ENCODE data around the gene EXOC7. TPM values are rescaled to one million over a fixed set of nuclear protein-coding genes. Genes with fewer than 3 reads are reported as not detected.

EXOC7 gene
- total and polyA plus RNA-seq, 5 experiments from 2014 or later: 46.0 to 210 (median 62.6) TPM

GRCh38 chr17:76111956-76112355 is 8.4 kb upstream of the EXOC7 start:
- Mint-ChIP-seq H3K4me1 (no peaks in the 10 kb centered on the region), H3K27me3 (no peaks in the 10 kb centered on the region), H3K36me3 (no peaks in the 10 kb centered on the region), H3K9me3 (peaks cover 0 to 3% (median 0%) of the 10 kb centered on the region in 9 donors), H3K4me3 (no peak overlapping the region), H3K27ac (no peak overlapping the region)
- no peak for DNase-seq
- ATAC-seq: no peak
- POLR2A ChIA-PET: interaction anchor here (1.7 to 2.2 kb wide), 2 partner anchors 8 to 162 kb away, joined by 3 to 9 read pairs; partner anchors contain the start of gene EXOC7

GRCh38 chr17:76107509-76107908 is 3.9 kb upstream of the EXOC7 start:
- no peak overlapping the region for H3K4me3 Mint-ChIP-seq
- no peaks in the 10 kb centered on the region for H3K36me3 Mint-ChIP-seq
- H3K27me3 Mint-ChIP-seq: no peaks in the 10 kb centered on the region
- H3K9me3 Mint-ChIP-seq: no peaks in the 10 kb centered on the region
- peak in 1 of 10 donors; percentile 14 for DNase-seq
- H3K4me1 Mint-ChIP-seq: peaks cover 2 to 22% (median 18%) of the 10 kb centered on the region in 4 donors
- ATAC-seq: no peak
- no peak overlapping the region for H3K27ac Mint-ChIP-seq
- POLR2A ChIA-PET: no interaction called here

GRCh38 chr17:76106703-76107102 is 3.1 kb upstream of the EXOC7 start:
- Mint-ChIP-seq H3K4me1 (peaks cover 3 to 28% (median 23%) of the 10 kb centered on the region in 4 donors), H3K36me3 (peaks cover 0 to 2% (median 0%) of the 10 kb centered on the region in 3 donors), H3K27ac (peak overlapping the region in 2 of 10 donors; percentile 25 to 48), H3K4me3 (peak overlapping the region in 1 of 10 donors; percentile 18), H3K27me3 (no peaks in the 10 kb centered on the region), H3K9me3 (no peaks in the 10 kb centered on the region)
- no peak for ATAC-seq
- POLR2A ChIA-PET: interaction anchor here (0.5 kb wide), 1 partner anchor 77 kb away, joined by 4 read pairs; no protein-coding TSS in a partner anchor
- no peak for DNase-seq

- no peak for ATAC-seq
- POLR2A ChIA-PET: interaction anchor here (0.7 to 2.6 kb wide), 13 partner anchors 15 to 254 kb away, joined by 3 to 20 read pairs (median 4); partner anchors contain the start of genes SRP68 and ZACN
- peaks cover 3 to 17% (median 9%) of the 10 kb centered on the region in 3 donors for H3K36me3 Mint-ChIP-seq
- peak overlapping the region; percentile 47 to 99 (median 80) for H3K4me3 Mint-ChIP-seq
- H3K4me1 Mint-ChIP-seq: peaks cover 6 to 38% (median 34%) of the 10 kb centered on the region in 4 donors
- DNase-seq: no peak
- no peaks in the 10 kb centered on the region for H3K9me3 Mint-ChIP-seq
- no peaks in the 10 kb centered on the region for H3K27me3 Mint-ChIP-seq
- H3K27ac Mint-ChIP-seq: peak overlapping the region in 9 of 10 donors; percentile 78 to 99 (median 96)
These were observed 1.3 kb upstream of the EXOC7 start for GRCh38 chr17:76104896-76105231.

GRCh38 chr17:76104140-76104895 is 731 bp upstream of the EXOC7 start:
- Mint-ChIP-seq H3K4me1 (peaks cover 6 to 39% (median 36%) of the 10 kb centered on the region in 4 donors), H3K27me3 (no peaks in the 10 kb centered on the region), H3K9me3 (no peaks in the 10 kb centered on the region), H3K27ac (peak overlapping the region; percentile 95 to 99 (median 98)), H3K4me3 (peak overlapping the region; percentile 94 to 99 (median 97)), H3K36me3 (peaks cover 4 to 23% (median 9%) of the 10 kb centered on the region in 3 donors)
- no peak for ATAC-seq
- DNase-seq: no peak
- POLR2A ChIA-PET: interaction anchor here (0.8 to 2.6 kb wide), 23 partner anchors 8 to 254 kb away, joined by 3 to 20 read pairs (median 4); partner anchors contain the start of genes MRPL38, PRPSAP1, SRP68 and ZACN

GRCh38 chr17:76102944-76103273 is 678 bp downstream of the EXOC7 start:
- H3K36me3 Mint-ChIP-seq: peaks cover 4 to 37% (median 9%) of the 10 kb centered on the region in 3 donors
- H3K9me3 Mint-ChIP-seq: no peaks in the 10 kb centered on the region
- H3K4me1 Mint-ChIP-seq: peaks cover 6 to 40% (median 36%) of the 10 kb centered on the region in 4 donors
- ATAC-seq: peak in 1 of 2 donors; percentile 2
- H3K4me3 Mint-ChIP-seq: peak overlapping the region; percentile 94 to 99 (median 97)
- POLR2A ChIA-PET: interaction anchor here (0.6 to 2.6 kb wide), 14 partner anchors 10 to 1199 kb away, joined by 3 to 20 read pairs (median 6); partner anchors contain the start of genes PRPSAP1, SRP68 and ZACN
- no peak for DNase-seq
- peak overlapping the region; percentile 95 to 99 (median 98) for H3K27ac Mint-ChIP-seq
- H3K27me3 Mint-ChIP-seq: no peaks in the 10 kb centered on the region

- Mint-ChIP-seq H3K27ac (peak overlapping the region in 1 of 10 donors; percentile 25), H3K27me3 (no peaks in the 10 kb centered on the region), H3K9me3 (no peaks in the 10 kb centered on the region), H3K36me3 (peaks cover 4 to 81% (median 19%) of the 10 kb centered on the region in 3 donors), H3K4me1 (peaks cover 4 to 33% (median 24%) of the 10 kb centered on the region in 4 donors), H3K4me3 (no peak overlapping the region)
- POLR2A ChIA-PET: no interaction called here
- ATAC-seq (no peak), DNase-seq (no peak)
These were observed 5.8 kb downstream of the EXOC7 start for GRCh38 chr17:76097716-76098295.

- no peak for DNase-seq
- Mint-ChIP-seq H3K36me3 (peaks cover 4 to 86% (median 14%) of the 10 kb centered on the region in 3 donors), H3K9me3 (no peaks in the 10 kb centered on the region), H3K4me3 (no peak overlapping the region), H3K27ac (peak overlapping the region in 1 of 10 donors; percentile 59), H3K4me1 (peaks cover 2 to 22% (median 10%) of the 10 kb centered on the region in 4 donors), H3K27me3 (no peaks in the 10 kb centered on the region)
- POLR2A ChIA-PET: interaction anchor here (0.6 to 1.2 kb wide), 6 partner anchors 8 to 29 kb away, joined by 3 to 6 read pairs (median 4); partner anchors contain the start of gene EXOC7
- ATAC-seq: no peak
These were observed 7.6 kb downstream of the EXOC7 start for GRCh38 chr17:76095943-76096342.

- Mint-ChIP-seq H3K9me3 (no peaks in the 10 kb centered on the region), H3K36me3 (peaks cover 0 to 84% (median 12%) of the 10 kb centered on the region in 3 donors), H3K27me3 (no peaks in the 10 kb centered on the region), H3K4me3 (no peak overlapping the region), H3K27ac (peak overlapping the region in 1 of 10 donors; percentile 49), H3K4me1 (peaks cover 2 to 18% (median 5%) of the 10 kb centered on the region in 4 donors)
- no peak for DNase-seq
- POLR2A ChIA-PET: no interaction called here
- no peak for ATAC-seq
These were observed 9.5 kb downstream of the EXOC7 start for GRCh38 chr17:76094046-76094445.

- Mint-ChIP-seq H3K27me3 (no peaks in the 10 kb centered on the region), H3K4me1 (peaks cover 2 to 16% (median 5%) of the 10 kb centered on the region in 4 donors), H3K9me3 (no peaks in the 10 kb centered on the region), H3K36me3 (peaks cover 0 to 80% (median 13%) of the 10 kb centered on the region in 3 donors), H3K27ac (peak overlapping the region in 6 of 10 donors; percentile 3 to 38 (median 26)), H3K4me3 (no peak overlapping the region)
- DNase-seq: no peak
- ATAC-seq: peak; percentile 49 to 76
- POLR2A ChIA-PET: interaction anchor here (0.6 to 2.0 kb wide), 7 partner anchors 11 to 198 kb away, joined by 4 to 8 read pairs (median 4); partner anchors contain the start of genes EXOC7 and ZACN
These were observed 10.8 kb downstream of the EXOC7 start for GRCh38 chr17:76092526-76093413.

- ATAC-seq (peak; percentile 69 to 71), DNase-seq (peak in 2 of 10 donors; percentile 40 to 43)
- no peaks in the 10 kb centered on the region for H3K27me3 Mint-ChIP-seq
- peaks cover 0 to 77% (median 11%) of the 10 kb centered on the region in 3 donors for H3K36me3 Mint-ChIP-seq
- peak overlapping the region; percentile 13 to 77 (median 56) for H3K4me3 Mint-ChIP-seq
- POLR2A ChIA-PET: interaction anchor here (0.6 to 2.0 kb wide), 4 partner anchors 12 to 199 kb away, joined by 3 to 8 read pairs (median 4); partner anchors contain the start of gene ZACN
- H3K4me1 Mint-ChIP-seq: peaks cover 2 to 12% (median 5%) of the 10 kb centered on the region in 4 donors
- peak overlapping the region; percentile 59 to 92 (median 88) for H3K27ac Mint-ChIP-seq
- no peaks in the 10 kb centered on the region for H3K9me3 Mint-ChIP-seq
These were observed 11.9 kb downstream of the EXOC7 start for GRCh38 chr17:76091526-76092286.
